ENCODE data around the gene SYNPO2L. TPM values are rescaled to one million over a fixed set of nuclear protein-coding genes. Genes with fewer than 3 reads are reported as not detected.

SYNPO2L gene
- total and polyA plus RNA-seq, 7 donors = 0.12 to 0.23 TPM; not detected in 5

DNA sequence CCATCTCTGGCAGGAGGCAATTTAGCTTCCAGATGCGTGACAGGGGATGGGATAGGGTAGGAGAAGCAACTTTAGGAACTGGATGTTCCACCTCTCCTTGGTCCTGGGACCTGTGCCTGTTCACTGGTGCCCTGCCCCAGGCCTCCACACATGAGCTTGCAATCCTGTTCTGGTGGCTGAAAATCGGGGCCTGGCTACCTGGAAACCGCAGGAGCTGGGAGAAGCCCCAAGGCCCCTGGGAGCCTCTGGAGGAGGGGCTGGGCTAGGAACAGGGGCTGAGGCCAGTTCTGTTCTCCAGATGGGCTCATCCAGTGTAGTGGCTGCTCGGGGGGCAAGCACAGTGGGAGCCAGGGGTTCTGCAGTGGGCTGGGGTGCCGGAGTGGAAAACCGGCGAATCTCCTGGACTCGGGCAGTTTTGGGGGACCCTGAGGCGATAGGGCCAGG is 9.2 kb downstream of the SYNPO2L start:
- TF ChIP-seq EP300 (IDR thresholded peaks at IDR 0.05) = no peak
- TF ChIP-seq, protein P1, sequence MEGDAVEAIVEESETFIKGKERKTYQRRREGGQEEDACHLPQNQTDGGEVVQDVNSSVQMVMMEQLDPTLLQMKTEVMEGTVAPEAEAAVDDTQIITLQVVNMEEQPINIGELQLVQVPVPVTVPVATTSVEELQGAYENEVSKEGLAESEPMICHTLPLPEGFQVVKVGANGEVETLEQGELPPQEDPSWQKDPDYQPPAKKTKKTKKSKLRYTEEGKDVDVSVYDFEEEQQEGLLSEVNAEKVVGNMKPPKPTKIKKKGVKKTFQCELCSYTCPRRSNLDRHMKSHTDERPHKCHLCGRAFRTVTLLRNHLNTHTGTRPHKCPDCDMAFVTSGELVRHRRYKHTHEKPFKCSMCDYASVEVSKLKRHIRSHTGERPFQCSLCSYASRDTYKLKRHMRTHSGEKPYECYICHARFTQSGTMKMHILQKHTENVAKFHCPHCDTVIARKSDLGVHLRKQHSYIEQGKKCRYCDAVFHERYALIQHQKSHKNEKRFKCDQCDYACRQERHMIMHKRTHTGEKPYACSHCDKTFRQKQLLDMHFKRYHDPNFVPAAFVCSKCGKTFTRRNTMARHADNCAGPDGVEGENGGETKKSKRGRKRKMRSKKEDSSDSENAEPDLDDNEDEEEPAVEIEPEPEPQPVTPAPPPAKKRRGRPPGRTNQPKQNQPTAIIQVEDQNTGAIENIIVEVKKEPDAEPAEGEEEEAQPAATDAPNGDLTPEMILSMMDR (IDR thresholded peaks at IDR 0.05) = no peak
- no peak for TF ChIP-seq POLR2A (IDR thresholded peaks at IDR 0.05)
- no peak for TF ChIP-seq POLR2AphosphoS5 (IDR thresholded peaks at IDR 0.05)
- Histone ChIP-seq H3K9me3 (no peaks in the 10 kb centered on the region), H3K4me1 (peaks cover 0 to 22% (median 17%) of the 10 kb centered on the region in 4 donors), H3K27me3 (no peaks in the 10 kb centered on the region), H3K4me3 (no peak overlapping the region), H3K27ac (no peak overlapping the region), H3K36me3 (no peaks in the 10 kb centered on the region)
- intact Hi-C loops (cut with DNase I) = no loop called here
- WGBS, 2 donors = 95% methylated on average over 9 of the region's 9 CpGs
- no peak for DNase-seq

DNA sequence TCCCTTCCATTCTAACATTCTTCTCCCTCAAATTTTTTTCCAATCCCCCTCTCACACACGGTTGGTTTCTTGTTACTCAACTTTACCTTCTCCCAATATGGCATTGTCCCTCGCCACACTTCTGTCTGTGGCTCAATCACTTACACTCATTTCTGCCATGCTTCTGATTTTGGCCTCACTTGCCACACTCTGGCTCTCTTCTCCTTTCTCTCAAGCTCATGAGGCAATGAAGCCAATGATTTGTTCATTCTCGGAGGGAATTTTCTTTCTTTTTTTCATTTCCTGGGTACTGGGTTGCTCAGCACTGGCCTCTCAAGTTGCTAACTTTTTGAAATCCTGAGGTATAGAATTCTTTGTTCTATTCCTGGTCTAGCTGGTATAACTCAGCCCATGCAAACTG is 10.6 kb downstream of the SYNPO2L start:
- intact Hi-C loops (cut with DNase I) = no loop called here
- Histone ChIP-seq H3K36me3 (no peaks in the 10 kb centered on the region), H3K27ac (no peak overlapping the region), H3K9me3 (no peaks in the 10 kb centered on the region), H3K4me3 (no peak overlapping the region), H3K4me1 (peaks cover 0 to 20% (median 14%) of the 10 kb centered on the region in 4 donors), H3K27me3 (no peaks in the 10 kb centered on the region)
- no peak for TF ChIP-seq POLR2A (IDR thresholded peaks at IDR 0.05)
- no peak for TF ChIP-seq EP300 (IDR thresholded peaks at IDR 0.05)
- TF ChIP-seq, protein P1 (IDR thresholded peaks at IDR 0.05) = no peak
- TF ChIP-seq POLR2AphosphoS5 (IDR thresholded peaks at IDR 0.05) = no peak
- no peak for DNase-seq
- 83 to 87% methylated on average over 3 of the region's 3 CpGs for WGBS, 2 donors

DNA sequence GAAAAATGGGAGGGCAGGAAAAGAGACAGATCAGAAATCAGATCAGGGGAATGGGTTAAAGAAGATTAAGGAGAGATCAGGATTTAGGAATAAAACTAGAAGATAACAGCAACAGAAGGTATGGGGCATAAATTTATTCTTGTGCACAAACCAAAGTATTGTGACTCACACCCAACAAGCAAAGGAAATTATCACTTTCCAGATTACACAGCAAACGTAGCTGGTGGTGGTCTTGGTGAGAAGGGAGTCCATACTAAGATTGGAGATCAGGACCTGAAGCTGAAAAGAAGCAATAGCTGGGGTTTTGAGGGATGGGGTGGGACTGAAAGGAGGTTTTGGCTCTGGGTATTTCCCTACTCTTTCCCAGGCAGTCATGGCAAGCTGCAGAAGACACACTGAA is 11.1 kb downstream of the SYNPO2L start:
- Histone ChIP-seq H3K4me3 (no peak overlapping the region), H3K27me3 (no peaks in the 10 kb centered on the region), H3K36me3 (no peaks in the 10 kb centered on the region), H3K4me1 (peaks cover 0 to 20% (median 14%) of the 10 kb centered on the region in 4 donors), H3K9me3 (no peaks in the 10 kb centered on the region), H3K27ac (no peak overlapping the region)
- 64 to 67% methylated on average over 1 of the region's 1 CpG for WGBS, 2 donors
- intact Hi-C loops (cut with DNase I) = loop anchor here (1.0 kb wide), 1 partner anchor 115 kb away; no protein-coding TSS in a partner anchor
- no peak for TF ChIP-seq POLR2AphosphoS5 (IDR thresholded peaks at IDR 0.05)
- DNase-seq = no peak

DNA sequence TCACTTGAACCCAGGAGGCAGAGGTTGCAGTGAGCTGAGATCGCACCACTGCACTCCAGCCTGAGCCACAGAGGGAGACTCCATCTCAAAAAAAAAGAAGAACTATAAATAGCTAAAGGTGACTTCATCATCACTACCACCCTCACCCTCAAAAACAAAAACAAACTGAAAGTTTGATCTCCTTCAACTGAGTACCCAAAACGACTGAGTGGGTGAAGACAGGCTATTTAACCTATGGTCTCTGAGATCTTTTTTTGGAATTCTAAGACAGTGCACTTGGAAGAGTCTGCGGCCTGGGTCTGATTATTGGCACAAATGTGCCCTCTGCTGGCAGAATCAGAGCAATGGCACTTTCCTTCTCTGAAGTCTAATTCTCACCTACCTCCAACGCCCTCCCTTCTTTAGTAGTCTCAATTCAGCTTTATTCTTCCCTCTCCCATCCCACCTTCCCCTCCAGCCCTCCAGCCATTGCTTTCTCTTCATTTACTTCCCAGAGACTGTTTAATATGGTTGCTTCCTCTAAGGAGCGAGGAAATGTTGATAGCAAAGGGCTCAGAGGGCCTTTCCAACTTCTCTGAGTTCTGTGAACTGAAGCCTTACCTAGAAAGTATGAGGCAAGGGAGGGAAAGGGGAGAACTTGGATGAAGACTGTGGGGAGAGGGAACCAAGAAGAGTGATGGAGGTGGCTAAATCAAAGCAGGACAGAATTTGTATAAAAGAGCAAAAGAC is 11.7 kb downstream of the SYNPO2L start:
- intact Hi-C loops (cut with DNase I) = loop anchor here (1.0 kb wide), 1 partner anchor 115 kb away; no protein-coding TSS in a partner anchor
- Histone ChIP-seq H3K4me3 (no peak overlapping the region), H3K36me3 (no peaks in the 10 kb centered on the region), H3K9me3 (no peaks in the 10 kb centered on the region), H3K27ac (no peak overlapping the region), H3K4me1 (peaks cover 0 to 20% (median 14%) of the 10 kb centered on the region in 4 donors), H3K27me3 (no peaks in the 10 kb centered on the region)
- no peak for TF ChIP-seq POLR2AphosphoS5 (IDR thresholded peaks at IDR 0.05)
- TF ChIP-seq, protein P1 (IDR thresholded peaks at IDR 0.05) = peak; percentile 87 to 96 (median 94)
- 22 to 35% methylated on average over 5 of the region's 5 CpGs for WGBS, 2 donors
- DNase-seq = peak; percentile 78

DNA sequence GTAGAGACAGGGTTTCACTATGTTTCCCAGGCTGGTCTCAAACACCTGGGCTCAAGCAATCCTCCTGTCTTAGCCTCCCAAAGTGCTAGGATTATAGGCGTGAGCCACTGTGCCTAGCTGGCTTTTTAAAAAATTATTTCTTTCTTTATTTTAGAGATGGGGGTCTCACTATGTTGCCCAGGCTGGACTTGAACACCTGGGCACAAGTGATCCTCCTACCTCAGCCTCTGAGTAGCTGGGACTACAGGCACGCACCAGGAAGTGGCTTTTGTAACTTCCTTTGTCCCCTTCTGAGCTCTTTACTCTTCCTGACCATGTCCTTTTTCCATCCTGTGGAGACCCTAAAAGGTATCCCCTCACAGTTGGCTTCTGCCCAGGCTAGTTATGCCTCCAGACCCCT is 12.5 kb downstream of the SYNPO2L start:
- 81 to 85% methylated on average over 2 of the region's 2 CpGs for WGBS, 2 donors
- no peak for TF ChIP-seq POLR2AphosphoS5 (IDR thresholded peaks at IDR 0.05)
- TF ChIP-seq POLR2A (IDR thresholded peaks at IDR 0.05) = no peak
- no peak for TF ChIP-seq EP300 (IDR thresholded peaks at IDR 0.05)
- TF ChIP-seq, protein P1 (IDR thresholded peaks at IDR 0.05) = no peak
- Histone ChIP-seq H3K36me3 (no peaks in the 10 kb centered on the region), H3K4me3 (no peak overlapping the region), H3K27me3 (no peaks in the 10 kb centered on the region), H3K27ac (no peak overlapping the region), H3K4me1 (peaks cover 0 to 18% (median 11%) of the 10 kb centered on the region in 4 donors), H3K9me3 (no peaks in the 10 kb centered on the region)
- no peak for DNase-seq
- intact Hi-C loops (cut with DNase I) = no loop called here
